ELF-1 (cell line): ENCODE results near the gene BRCC3.

Experiments used
- DNase-seq: peaks from one replicate; pipeline ENCODE4 v3.0.0-alpha.2; 2016; ENCODE audit warnings: low read depth, low spot score

The BRCC3 gene

GRCh38 chrX:155056877-155057792 is 14.2 kb upstream of the BRCC3 start:
- peak; percentile 97 for DNase-seq

DNA sequence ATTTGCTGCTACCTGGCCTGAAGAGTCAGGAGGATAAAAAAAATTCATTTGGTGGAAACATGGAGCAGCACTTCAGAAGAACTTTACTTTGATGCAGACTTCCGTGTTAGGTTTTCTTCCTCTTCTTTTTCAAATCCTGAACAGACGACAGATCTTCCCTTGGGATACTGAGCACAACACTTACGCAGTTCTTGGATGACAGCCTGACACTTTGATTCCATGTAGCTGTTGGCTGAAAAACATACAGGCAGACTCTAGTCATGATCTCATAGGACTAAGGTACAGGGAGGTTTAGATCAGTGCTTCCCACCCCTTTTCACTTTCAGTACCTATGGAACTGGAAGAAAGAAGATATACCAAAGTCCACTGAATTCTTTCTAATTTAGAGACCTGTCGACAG is 9.5 kb upstream of the BRCC3 start:
- no peak for DNase-seq

DNA sequence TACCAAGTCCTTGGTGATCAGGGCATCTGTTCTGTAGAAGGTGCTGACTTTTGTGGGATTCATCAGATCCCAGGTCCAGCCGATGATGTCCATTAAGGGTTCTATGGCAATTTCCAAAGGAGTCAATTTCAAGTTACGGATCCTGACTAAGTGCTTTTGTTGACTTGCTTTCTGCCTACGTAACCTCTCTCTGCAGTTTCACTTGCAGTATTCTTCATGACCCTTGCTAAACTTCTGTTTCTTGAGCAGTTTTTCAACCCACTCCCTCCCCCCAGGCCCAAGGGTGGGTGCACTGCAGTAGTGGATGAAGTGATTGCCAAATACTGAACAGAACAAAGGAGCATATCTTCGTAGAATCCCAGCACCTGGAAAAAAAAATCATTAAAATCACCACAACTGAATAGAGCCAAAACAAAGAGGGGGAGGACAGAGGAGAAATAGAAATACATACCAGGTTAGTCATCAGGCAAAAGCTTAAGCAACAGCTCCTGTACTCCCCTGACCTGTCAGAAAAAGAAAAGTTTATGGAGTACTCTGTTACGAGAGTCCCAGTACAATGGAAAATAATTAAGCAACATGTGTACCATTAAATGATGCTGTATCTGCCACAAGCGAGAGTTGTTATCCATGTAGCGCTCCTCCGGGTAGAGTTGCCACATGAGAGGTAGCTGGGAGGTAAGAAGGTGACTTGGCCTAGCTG is 6.1 kb upstream of the BRCC3 start:
- DNase-seq = no peak

DNA sequence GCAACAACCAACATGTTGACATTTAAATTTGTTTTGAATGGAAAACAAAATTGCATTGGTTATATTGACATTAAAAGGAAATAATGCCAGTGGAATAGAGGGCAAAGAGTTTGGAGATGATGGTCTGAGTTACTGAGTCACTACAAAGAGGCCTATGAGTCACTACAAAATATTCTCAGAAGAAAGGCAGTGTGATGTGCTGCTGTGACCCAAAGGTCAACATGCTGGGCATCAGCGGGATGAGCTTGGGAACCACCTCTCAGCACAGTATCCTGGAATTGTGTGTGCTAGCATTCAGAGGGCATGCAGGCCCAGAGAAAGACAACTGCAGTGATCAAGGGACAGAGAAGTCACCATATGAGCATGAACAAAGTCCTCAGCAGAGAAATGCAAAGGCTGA is 3.1 kb upstream of the BRCC3 start:
- DNase-seq = no peak

DNA sequence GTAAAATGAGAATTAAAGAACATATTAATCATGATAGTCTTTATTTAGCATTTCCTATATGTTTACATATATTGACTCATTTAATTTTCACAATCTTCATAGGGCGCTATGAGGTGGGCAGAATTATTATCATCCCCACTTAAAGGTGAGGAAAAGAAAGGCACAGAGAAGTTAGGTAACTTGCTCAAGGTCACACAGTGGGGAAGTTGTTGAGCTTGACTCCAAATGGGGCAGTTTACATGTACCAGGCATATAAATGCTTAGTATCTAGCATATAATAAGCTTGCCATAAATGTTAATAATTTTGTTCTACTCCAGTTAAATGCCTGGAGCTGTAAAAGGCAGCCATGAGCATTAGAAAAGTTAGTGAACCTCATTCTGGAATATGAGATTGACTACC is 1.9 kb upstream of the BRCC3 start:
- DNase-seq = no peak

GRCh38 chrX:155070038-155070437 is 1.3 kb upstream of the BRCC3 start:
- DNase-seq = no peak

DNA sequence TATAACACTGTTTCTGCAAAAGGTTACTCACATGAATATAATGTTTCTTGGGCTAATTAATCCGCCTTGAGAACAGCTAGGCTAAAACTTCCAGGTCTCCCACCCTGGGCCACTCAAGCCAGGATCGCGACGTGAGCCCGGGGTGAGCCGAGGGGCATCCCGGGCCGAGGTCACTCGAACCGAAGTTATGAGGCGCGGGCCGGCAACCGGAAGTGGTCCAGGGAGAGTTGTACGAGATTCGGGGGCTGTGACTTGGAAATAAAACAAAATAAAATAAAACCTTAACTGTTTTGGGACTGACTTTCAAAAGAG is 689 bp upstream of the BRCC3 start:
- no peak for DNase-seq

DNA sequence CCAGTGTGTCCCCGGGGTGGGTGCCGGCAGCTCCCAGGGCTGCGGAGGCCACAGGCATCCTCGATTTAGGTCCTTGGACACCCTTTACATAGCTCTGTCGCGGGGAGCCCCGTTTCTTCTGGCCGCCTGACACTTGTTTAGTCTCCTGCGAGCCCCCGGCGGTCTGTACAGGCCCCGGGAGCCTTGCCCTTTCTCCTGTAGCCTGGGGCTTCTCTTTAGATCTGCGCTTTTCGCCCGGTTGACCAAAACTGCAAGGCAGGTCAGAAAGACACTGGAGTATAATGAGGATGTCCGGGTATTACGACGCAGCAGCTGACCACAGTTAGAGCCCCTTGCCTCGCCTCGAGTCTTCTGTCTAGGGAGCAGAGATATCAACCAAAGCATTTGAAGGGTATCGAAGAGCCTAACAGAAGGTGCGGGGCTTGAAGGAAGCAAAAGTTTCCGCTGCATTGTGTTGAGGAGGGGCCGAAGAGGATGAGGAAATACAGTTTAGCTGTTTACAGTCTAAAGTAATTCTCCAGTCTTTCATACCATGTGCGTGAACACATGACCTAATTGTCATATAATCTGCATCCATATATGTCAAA is 479 bp downstream of the BRCC3 start:
- no peak for DNase-seq

DNA sequence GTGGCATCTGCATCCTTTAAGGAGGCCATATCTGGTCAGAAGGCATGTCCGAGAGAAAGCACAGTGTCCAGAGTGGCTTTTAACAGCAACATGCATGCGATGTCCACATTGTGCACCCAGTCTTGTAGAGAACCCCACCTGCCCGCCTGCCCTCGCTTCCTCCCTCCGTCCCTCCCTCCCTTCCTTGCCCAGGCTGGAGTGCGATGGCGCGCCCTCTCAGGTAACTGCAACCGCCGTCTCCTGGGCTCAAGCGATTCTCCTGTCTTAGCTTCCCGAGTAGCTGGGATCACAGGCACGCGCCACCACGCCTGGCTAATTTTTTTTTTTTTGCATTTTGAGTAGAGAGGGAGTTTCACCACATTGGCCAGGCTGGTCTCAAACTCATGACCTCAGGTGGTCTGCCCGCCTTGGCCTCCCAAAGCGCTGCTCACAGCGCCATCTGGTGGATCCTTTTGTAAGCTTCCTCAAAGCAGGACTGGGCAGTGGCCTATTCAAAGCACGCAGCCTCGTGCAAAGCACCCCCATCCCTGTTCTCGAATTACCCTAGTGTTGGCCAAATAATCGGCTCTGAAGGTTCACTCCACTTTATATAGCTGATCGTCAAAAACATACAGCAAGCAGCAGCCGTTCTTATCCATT is 15.0 kb downstream of the BRCC3 start:
- peak; percentile 70 for DNase-seq

GRCh38 chrX:155086961-155087735 is 15.8 kb downstream of the BRCC3 start:
- no peak for DNase-seq

DNA sequence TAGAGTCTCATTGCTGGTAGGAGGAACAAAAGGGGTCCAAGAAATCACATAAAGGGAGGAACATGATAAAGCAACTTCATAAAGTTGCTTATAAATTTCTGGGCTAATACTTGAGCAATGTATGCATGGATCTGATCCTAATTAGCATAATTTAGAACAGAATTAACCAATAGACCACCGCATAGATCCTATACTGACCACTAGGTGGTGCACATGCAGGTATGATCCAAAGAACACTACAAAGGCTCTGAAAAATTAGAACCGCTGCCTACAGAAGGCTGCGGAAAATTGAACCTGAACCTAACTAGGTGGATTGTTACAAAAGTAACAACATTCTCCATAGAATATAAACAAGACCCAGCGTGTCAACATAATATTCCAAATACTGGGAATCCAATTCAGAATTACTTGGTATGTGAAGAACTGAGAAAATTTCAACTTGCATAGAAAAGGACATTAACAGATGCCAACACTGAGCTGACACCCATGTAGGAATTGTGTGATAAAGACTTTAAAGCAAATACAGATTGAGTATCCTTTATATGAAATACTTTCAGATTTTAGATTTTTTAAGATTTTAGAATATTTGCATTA is 23.3 kb downstream of the BRCC3 start:
- DNase-seq = no peak

- DNase-seq = no peak
Measured at GRCh38 chrX:155105919-155106318, 34.6 kb downstream of the BRCC3 start.

GRCh38 chrX:155108427-155108826 is 37.1 kb downstream of the BRCC3 start:
- no peak for DNase-seq

GRCh38 chrX:155112171-155112570 is 40.9 kb downstream of the BRCC3 start:
- no peak for DNase-seq

DNA sequence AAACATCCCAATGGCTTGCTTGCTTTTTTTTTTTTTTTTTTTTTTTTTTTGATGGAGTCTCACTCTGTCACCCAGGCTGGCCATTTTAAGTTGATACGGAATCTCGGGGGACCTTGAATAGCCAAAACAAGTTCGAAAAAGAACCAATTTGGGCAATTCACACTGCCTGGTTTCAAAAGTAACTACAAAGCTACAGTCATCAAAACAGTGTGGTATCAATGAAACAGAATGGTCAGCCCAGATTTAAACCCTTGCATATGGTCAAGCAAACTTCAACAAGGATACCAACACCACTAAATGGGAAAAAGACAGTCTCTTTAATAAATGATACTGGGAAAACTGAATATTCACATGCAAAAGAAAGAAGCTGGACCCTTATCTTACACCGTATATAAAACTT is 41.8 kb downstream of the BRCC3 start:
- DNase-seq = no peak

GRCh38 chrX:155115174-155115819 is 44.0 kb downstream of the BRCC3 start:
- no peak for DNase-seq

- DNase-seq = no peak
Measured at GRCh38 chrX:155127465-155127864, 56.2 kb downstream of the BRCC3 start.

GRCh38 chrX:155127940-155128339 is 56.6 kb downstream of the BRCC3 start:
- DNase-seq = no peak

DNA sequence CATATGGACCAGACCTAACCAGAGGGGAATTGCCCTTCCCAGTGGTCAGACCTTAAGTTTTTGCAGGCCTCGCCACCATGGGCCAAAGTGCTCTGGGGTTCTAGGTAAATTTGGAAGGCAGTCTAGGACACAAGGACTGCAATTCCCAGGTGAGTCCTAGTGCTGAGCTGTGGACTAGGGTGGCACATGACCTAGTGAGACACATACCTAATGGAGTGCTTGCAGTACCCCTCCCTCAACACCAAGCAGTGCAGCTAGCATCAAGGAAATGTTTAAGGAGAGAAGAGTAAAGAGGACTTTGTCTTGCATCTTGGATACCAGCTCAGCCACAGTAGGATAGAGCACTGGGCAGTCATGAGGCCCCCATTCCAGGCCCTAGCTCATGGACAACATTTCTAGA is 60.8 kb downstream of the BRCC3 start:
- no peak for DNase-seq

GRCh38 chrX:155134255-155134654 is 62.9 kb downstream of the BRCC3 start:
- no peak for DNase-seq
